SHP77 (cell line): ENCODE measurements around the gene TMEM31.

Experiments used
- DNase-seq, 2 experiments: peaks; one replicate each; lab custom pipeline; 2025; lab: John Stamatoyannopoulos, UW

Gene TMEM31, protein sequence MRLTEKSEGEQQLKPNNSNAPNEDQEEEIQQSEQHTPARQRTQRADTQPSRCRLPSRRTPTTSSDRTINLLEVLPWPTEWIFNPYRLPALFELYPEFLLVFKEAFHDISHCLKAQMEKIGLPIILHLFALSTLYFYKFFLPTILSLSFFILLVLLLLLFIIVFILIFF

DNA sequence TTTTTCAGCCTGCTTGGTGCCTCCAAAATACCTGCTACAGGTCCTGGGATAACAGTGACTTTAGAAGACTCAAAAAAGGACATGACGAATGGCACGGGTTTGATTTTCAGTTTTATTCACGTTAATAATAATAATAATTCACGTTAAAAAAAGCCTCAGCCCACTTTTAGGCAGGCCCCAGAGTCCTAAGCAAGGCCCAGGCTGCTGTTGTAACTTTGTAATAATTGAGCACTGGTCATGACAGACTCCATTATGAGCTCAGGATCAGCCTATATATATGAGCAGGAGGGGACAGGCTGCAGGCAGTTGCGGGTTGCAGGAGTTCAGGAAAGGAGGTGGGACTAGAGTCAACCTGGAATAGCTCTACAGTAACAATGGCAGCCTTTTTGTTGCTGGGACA lies at the start of gene TMEM31:
TSS of gene TMEM31 (plus strand) at position 301 of the 400 bp plus-strand sequence. CDS start 1,350 bp downstream, outside the sequence.
- no peak for DNase-seq

DNA sequence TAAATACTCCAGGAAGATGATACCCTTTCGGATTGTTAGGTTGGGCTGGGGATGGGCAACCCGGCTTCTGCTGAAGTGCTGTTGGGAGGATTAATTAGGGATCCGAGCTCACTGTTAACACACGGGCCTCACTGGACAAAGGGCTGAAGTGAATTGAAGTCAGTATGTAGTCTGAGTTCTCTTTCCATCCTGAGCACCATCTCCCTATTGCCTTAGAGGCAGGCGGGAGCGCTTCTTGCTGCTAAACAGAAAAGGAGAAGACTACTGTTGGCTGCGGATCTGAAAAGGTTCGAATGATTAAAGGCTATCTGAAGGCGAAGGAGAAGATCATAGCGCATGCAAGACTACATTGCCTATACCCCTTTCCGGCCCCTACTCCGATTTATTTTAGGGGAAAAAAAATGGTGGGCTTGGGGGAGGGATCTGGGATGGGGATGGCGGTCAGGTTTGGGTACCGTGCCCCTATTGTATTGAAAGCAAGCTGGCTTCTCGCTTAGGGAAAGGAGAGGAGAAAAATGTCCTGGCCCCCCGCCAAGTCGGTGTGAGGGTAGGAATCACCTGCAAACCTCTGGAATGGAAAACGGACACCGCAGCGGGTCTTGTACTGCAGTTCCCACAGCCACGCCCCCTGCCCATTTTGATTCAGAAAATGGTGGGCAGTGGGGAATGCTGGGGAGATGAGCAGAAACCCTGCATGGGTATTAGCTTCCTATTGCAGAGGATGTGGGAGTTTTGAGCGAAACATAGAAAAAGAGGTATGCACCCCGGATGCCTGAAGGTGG lies 46.5 kb upstream of the TMEM31 start:
- no peak for DNase-seq

DNA sequence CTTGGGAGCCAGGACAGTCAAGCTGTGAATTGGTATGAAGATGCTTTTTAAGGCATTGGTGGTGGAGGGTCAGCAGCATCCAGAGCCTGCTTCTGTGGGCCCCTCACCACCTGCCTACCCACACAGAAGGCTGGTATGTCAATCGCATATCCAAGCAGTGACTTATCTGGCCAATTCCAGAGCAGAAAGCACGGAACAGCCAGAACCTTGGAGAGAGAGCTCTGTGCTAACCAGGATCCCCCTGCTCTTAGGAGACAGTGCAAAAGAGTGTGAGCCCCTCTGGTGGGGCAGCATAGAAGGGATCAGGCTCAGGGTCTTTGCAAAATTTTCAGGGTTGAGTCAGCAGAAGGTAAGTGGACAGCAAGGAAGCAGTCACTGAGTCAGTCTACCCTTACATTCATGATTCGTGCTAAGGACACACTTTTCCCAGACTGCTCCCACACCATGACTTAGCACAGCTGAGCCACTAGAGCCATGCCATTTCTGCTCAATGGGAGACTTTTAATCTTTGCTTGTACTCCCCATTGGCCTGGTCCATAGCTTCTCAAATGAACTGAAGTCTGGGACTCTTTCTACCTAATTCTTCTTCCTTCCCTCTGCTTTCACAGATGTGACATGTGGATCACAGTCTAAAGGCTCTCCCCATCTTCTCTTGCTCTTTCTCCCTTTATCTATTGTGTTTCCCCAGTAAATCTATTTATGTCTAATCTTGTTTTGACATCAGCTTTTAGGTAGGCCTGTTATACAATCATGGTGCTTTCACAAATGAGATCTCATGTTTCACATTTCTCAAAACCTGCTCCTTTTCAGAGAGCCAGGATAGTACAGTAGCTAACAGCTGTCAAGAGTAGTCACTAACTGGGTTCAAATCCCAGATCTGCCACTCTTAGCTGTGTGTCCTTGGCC lies 44.3 kb upstream of the TMEM31 start:
- DNase-seq: no peak

DNA sequence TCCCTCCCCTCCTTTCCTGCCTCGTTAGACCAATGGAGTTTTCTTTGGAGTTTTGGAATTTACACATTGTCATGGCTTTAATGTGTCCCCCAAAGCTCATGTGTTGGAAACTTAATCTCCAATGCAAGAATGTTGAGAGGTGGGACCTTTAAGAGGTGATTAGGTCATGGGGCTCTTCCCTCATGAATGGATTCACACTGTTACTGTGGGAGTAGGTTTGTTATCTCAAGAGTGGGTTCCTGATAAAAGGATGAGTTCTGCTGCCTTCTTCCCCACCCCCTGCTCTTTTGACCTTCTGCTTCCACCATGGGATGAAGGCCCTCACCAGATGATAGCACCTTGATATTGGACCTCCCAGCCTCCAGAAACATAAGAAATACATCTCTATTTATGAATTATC lies 41.0 kb upstream of the TMEM31 start:
- DNase-seq: no peak

GRCh38 chrX:103674531-103675454 lies 35.9 kb upstream of the TMEM31 start:
- DNase-seq: no peak

DNA sequence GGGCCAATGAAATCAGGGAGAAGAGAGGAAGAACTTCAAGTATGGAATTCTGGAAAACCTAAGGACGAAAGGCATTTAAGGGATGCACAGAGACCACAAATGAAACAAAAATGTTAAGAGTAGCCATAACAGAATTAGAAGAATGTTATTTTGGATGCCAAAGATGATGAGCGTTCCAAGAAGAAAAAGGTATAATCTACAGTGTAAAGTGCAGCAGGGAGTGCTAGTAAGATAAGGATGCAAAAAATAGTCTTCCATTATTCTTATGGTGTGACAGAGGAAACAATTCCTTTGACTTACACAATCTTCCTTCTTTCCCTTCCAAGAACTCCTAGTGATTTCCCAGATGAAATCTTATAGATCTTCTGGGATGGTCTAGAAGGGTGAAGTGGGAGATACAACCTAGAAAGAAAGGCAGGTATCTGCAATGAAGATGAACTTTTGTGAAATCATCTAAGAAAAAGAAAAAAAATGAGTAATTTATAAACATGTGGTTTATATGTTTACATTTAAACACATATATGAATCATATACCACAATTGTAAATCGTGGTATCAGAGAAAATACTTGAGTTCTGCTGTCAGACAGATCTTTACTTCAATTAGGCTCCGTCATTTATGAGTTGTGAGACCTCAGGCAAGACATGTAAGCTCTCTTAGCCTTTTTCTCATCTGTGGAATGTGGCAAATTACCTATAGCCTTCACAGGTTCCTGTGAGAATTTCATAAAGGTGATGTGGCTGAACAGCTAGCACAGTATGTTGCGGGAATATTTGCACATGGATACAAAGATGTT lies 32.3 kb upstream of the TMEM31 start:
- DNase-seq: no peak

- DNase-seq: no peak
Observed at GRCh38 chrX:103681443-103681842, 29.3 kb upstream of the TMEM31 start.

GRCh38 chrX:103685396-103685795 lies 25.3 kb upstream of the TMEM31 start:
- no peak for DNase-seq

DNA sequence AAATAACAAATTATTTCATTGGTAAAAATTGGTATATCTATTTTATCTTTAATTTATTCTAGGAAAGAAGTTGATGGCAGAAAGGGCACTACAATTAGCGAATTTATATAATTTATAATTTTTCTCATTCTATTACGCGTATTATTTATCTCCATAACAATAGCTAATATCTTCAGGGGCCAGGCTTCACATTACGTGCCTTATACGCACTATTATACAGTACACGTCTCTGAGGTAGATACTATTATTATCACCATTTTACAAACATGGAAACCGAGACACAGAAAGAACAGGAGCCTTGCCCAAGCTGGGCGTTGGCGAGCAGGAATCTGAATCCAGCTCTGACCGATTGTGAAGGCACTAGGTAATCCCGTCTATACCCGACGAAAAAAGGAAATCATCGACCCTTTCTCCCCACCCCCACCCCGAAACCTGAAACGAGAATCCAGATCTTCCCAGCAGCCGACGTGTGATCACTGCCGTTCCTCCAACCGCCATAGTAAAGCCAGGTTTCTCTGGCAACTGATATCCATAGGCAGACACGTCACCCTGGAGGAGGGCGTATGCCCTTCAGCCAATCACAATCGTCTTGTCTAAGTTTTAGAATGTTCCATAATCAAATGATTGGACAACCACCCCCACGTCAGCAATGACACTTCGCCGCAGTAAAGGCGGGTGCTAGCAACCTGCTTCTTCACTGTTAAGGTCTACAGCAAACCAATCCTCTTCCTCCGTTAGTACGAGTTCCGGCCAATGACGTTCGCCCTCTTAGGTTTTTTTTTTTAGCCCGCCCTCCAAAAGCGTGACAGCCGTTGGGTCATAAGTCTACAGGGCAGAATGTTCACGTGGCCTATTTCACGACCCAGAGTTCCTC lies 24.3 kb upstream of the TMEM31 start, which contains the start of gene MORF4L2:
TSS of gene MORF4L2 (minus strand) at position 501 of the 874 bp plus-strand sequence. CDS start 9,672 bp downstream, outside the sequence.
- DNase-seq: peak; percentile 90 to 93

DNA sequence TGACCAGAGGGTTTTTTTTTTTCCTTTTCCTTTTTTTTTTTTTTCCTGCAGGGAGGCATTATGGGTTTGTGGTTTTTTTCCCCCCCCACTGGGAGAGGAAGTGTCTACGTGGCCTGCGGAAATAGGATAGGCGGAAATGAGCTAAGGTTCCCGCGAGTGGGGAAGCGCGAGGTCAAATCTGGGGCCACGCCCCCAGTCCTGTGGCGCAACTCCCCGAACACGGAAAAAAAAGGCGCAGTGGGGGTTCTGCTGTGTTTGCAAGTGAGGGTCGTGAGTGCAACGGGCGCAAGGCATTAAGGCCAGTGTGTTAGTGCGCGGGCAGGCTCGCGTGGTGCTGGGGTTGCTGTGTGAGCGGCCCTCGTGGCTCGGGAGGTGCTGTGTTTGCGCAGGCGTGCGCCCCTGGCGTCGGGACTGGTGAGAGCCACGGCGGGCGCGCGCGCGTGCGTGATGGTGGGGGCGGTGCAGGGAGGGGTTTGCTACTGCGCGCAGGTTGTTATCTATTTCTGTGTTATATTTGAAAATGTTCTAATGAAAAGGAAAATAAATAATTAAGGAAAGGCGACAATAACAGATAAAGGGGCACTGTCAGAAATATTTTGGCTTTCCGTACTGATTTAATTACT lies 23.5 kb upstream of the TMEM31 start:
- DNase-seq: peak in 1 of 2 experiments; percentile 59

- DNase-seq: peak; percentile 25 to 53
Observed at GRCh38 chrX:103687696-103688201, 23.0 kb upstream of the TMEM31 start.

- peak; percentile 1 to 13 for DNase-seq
Observed at GRCh38 chrX:103688946-103689345, 21.8 kb upstream of the TMEM31 start.

DNA sequence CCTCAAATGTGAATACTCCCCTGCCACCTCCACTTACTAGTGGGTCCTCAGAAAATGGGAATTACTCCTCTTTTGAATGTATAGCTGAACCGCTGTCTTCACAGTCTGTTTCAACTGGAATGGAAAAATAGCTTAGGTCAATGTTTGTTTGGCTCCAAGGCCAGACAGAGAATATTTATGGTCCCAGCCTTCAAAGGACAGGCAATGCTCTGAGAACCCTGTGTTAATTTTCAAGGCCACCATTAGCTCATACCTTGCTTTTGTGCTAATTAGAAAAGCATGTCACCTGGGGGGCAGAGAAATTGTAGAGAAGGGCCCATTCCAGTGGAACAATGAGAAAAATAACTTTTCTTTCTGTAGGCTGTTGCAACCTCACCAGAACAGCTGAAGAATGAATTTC lies 19.6 kb upstream of the TMEM31 start:
- DNase-seq: no peak

DNA sequence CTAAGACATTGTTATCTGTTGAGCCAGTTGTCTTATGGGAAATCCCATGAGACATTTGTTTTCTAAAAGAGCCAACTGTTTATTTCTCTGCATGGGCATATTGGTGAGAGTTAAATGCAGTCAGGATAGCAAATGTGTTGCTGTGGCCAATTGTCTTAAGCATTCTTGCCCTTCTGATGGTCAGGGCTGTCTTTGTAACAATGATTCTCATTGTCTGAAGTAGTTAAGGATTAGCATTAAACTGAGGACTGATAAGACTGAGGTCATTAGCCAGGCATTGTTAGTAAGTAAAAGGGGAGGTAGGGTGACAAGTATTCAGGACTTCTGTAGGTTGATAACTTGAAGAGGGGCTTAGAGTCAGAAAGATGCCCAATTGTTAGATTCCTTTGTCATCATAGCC lies 13.0 kb upstream of the TMEM31 start:
- DNase-seq: no peak

- no peak for DNase-seq
Observed at GRCh38 chrX:103699243-103699642, 11.5 kb upstream of the TMEM31 start.

DNA sequence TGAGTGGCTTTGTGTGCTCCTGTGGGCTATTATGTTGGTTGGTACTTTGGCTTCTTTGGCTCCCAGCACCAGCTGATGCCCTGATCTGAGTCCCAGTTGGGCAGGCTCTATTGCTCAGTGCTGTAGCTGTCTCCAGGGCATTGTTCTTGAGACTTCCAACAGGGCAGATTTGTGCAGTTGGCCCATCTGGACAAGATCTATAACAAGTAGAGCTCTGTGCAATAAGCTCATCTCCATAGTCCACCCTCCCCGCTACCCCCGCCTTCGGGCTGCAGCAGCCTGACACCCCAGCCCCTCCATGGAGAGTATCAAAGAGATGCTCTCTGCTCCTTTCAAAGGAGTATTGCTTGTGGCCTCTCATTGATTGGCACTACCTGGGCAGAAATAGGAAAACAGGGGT lies 5.8 kb upstream of the TMEM31 start:
- no peak for DNase-seq

DNA sequence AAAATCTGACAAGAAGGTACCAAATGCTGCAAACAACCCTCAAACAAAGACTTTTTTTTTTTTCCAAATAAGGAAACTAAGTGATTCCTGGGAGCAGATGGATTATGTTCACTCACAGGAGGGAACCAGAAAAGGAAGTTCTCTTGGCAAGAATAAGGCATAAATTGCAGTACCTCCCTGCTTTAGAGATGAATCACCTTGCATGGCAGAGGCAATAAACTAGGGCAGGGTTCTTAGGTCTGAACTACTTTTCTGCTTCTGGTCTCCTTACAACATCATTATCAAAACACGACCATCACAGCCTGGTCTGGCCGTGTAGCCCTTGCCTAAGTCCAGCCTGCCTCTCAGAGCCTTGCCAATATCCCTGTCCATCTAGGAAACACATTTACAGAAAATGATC lies 6.3 kb downstream of the TMEM31 start:
- DNase-seq: no peak

DNA sequence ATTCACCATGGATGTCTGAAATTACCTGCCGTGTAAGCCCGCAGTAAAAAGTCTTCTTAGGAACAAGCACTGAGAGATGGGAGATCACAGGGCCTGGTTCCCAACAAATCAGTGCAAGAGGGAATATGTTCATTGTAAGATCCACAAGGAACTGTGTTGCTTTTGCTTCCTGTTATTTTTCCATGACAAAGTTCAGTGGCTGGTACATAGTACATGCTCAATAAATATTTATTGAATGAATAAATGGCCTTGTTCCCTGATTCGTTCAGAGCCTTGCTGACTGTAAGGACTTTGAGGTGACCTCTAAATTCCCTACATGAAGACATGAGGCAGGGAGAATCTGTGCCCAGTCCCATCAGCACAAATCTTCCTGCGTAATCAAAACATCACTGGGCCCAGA lies 7.4 kb downstream of the TMEM31 start:
- no peak for DNase-seq

DNA sequence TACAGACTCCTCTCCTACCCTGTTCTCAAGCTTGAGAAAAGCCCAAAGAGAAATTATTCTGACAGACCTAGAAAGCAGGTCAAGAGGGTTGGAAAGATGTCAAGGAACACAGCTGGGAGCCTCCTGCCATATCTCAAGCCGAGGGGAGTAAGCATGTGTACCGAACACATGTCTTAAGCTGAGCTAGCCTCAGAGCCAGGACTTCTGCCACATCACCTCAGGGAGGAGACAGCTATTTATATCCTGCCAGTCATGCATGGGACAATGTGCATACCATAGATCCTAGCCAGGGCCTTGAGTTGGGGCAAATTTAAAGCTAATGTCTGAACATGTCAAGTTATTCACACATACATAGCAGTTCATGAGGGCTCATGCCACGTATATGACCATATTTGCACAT lies 11.8 kb downstream of the TMEM31 start:
- no peak for DNase-seq
